Vagina (tissue), 2 donors: ENCODE data around the gene PPTC7. TPM values are rescaled to one million over a fixed set of nuclear protein-coding genes. Genes with fewer than 3 reads are reported as not detected.

Experiments used
- DNase-seq, 2 donors: peaks; one replicate each; pipeline ENCODE4 v3.0.0-alpha.2; 2017; ENCODE audit errors: extremely low spot score in 2 of 2
- H3K27ac ChIP-seq: fragments of 200-600 bp; sonication (generic); one replicate; pipeline ENCODE4 v1.5.1; 2019
- H3K27me3 ChIP-seq: fragments of 200-600 bp; sonication (generic); one replicate; pipeline ENCODE4 v1.5.1; 2019
- H3K36me3 ChIP-seq, 2 donors: fragments of 200-600 bp; sonication (generic); one replicate each; pipeline ENCODE4 v1.5.1; 2017 to 2019
- H3K4me1 ChIP-seq: fragments of 200-600 bp; sonication (generic); one replicate; pipeline ENCODE4 v1.5.1; 2019
- H3K4me3 ChIP-seq, 2 donors: fragments of 200-600 bp; sonication (generic); 1 replicate in 1 of 2; 2 replicates in 1 of 2; pipeline ENCODE4 v1.5.1; 2016 to 2019
- H3K9me3 ChIP-seq: fragments of 200-600 bp; sonication (generic); one replicate; pipeline ENCODE4 v1.5.1; 2019
- CTCF ChIP-seq, 3 experiments: fragments of 450-650 bp in 2 of 3; fragments of 200-600 bp in 1 of 3; sonication (generic) in 1 of 3; IDR thresholded peaks; one replicate each; pipeline ENCODE4 v1.5.1; 2017 to 2019; ENCODE audit warnings: antibody characterized with exemption in 3 of 3, mild to moderate bottlenecking in 2 of 3, moderate library complexity in 2 of 3
- POLR2A ChIP-seq, 2 donors: fragments of 450-650 bp; IDR thresholded peaks; one replicate each; pipeline ENCODE4 v1.6.1; 2017; ENCODE audit warnings: antibody characterized with exemption in 2 of 2, mild to moderate bottlenecking in 2 of 2, moderate library complexity in 2 of 2
- POLR2AphosphoS5 ChIP-seq, 2 donors: sonication (generic); formaldehyde crosslinking; IDR thresholded peaks; one replicate each; pipeline ENCODE4 v1.9.0; 2017; ENCODE audit warnings: antibody characterized with exemption in 2 of 2, mild to moderate bottlenecking in 2 of 2, low read depth in 1 of 2; ENCODE audit not compliant: insufficient read depth in 1 of 2
- intact Hi-C: fragments of 100-400 bp; cut with DNase I; formaldehyde crosslinking; loops from one replicate; pipeline ENCODE4 v1.15.1; 2023
- total RNA-seq: library from RNA; depleted of rRNA; stranded (reverse); fragments of >200 nt; gene quantifications from one replicate; pipeline ENCODE4 v1.2.3, GENCODE V29; 2016

PPTC7 gene
- total RNA-seq, 1 donor from 2014 or later: 43.0 TPM

- Histone ChIP-seq H3K27ac (no peak overlapping the region), H3K36me3 (no peaks in the 10 kb centered on the region), H3K9me3 (no peaks in the 10 kb centered on the region), H3K4me1 (peaks cover 16% of the 10 kb centered on the region), H3K4me3 (no peak overlapping the region), H3K27me3 (no peaks in the 10 kb centered on the region)
- DNase-seq: no peak
- intact Hi-C loops: loop anchor here (10.0 kb wide), 1 partner anchor 78 kb away; no protein-coding TSS in a partner anchor
- TF ChIP-seq POLR2A (IDR thresholded peaks at IDR 0.05) (no peak), POLR2AphosphoS5 (IDR thresholded peaks at IDR 0.05; ENCODE audit: insufficient read depth in 1 of 2, low read depth in 1 of 2) (no peak), CTCF (IDR thresholded peaks at IDR 0.05) (no peak)
Measured at GRCh38 chr12:110616471-110617115, 33.5 kb upstream of the PPTC7 start.

- no peak for TF ChIP-seq POLR2AphosphoS5 (IDR thresholded peaks at IDR 0.05; ENCODE audit: insufficient read depth in 1 of 2, low read depth in 1 of 2)
- no peak for TF ChIP-seq POLR2A (IDR thresholded peaks at IDR 0.05)
- no peak for TF ChIP-seq CTCF (IDR thresholded peaks at IDR 0.05)
- intact Hi-C loops: loop anchor here (10.0 kb wide), 1 partner anchor 80 kb away; no protein-coding TSS in a partner anchor
- Histone ChIP-seq H3K4me3 (no peak overlapping the region), H3K27me3 (no peaks in the 10 kb centered on the region), H3K27ac (no peak overlapping the region), H3K4me1 (peaks cover 16% of the 10 kb centered on the region), H3K9me3 (no peaks in the 10 kb centered on the region), H3K36me3 (no peaks in the 10 kb centered on the region)
- DNase-seq: no peak
Measured at GRCh38 chr12:110615171-110615570, 32.1 kb upstream of the PPTC7 start.

GRCh38 chr12:110613771-110614684 is 30.9 kb upstream of the PPTC7 start, which contains the start of gene TCTN1:
Gene TCTN1 (plus strand): TSS chr12:110614129. CDS start chr12:110614183, 54 bp downstream.
- H3K27ac ChIP-seq: peak within 1 kb of the TSS; percentile 71
- H3K27me3 ChIP-seq: no peaks in the 10 kb centered on the region
- H3K36me3 ChIP-seq: no peaks in the 10 kb centered on the region
- no peaks in the 10 kb centered on the region for H3K9me3 ChIP-seq
- peak; percentile 96 to 98 for DNase-seq
- TF ChIP-seq POLR2A (IDR thresholded peaks at IDR 0.05) (peak; percentile 51 to 61), POLR2AphosphoS5 (IDR thresholded peaks at IDR 0.05; ENCODE audit: insufficient read depth in 1 of 2, low read depth in 1 of 2) (peak; percentile 89 to 100), CTCF (IDR thresholded peaks at IDR 0.05) (no peak)
- H3K4me1 ChIP-seq: peaks cover 16% of the 10 kb centered on the region
- peak within 1 kb of the TSS; percentile 70 to 71 for H3K4me3 ChIP-seq
- intact Hi-C loops: loop anchor here (10.0 kb wide), 1 partner anchor 81 kb away; no protein-coding TSS in a partner anchor

- TF ChIP-seq POLR2AphosphoS5 (IDR thresholded peaks at IDR 0.05; ENCODE audit: insufficient read depth in 1 of 2, low read depth in 1 of 2): no peak
- no peak for DNase-seq
- H3K9me3 ChIP-seq: no peaks in the 10 kb centered on the region
- H3K4me3 ChIP-seq: peak overlapping the region; percentile 70 to 71
- peak overlapping the region; percentile 71 for H3K27ac ChIP-seq
- no peaks in the 10 kb centered on the region for H3K27me3 ChIP-seq
- peaks cover 16% of the 10 kb centered on the region for H3K4me1 ChIP-seq
- H3K36me3 ChIP-seq: no peaks in the 10 kb centered on the region
- intact Hi-C loops: loop anchor here (10.0 kb wide), 1 partner anchor 82 kb away; no protein-coding TSS in a partner anchor
Measured at GRCh38 chr12:110613071-110613770, 30.1 kb upstream of the PPTC7 start.

- Histone ChIP-seq H3K36me3 (no peaks in the 10 kb centered on the region), H3K9me3 (no peaks in the 10 kb centered on the region), H3K27ac (no peak overlapping the region), H3K27me3 (no peaks in the 10 kb centered on the region), H3K4me3 (no peak overlapping the region), H3K4me1 (no peaks in the 10 kb centered on the region)
- no peak for DNase-seq
- no peak for TF ChIP-seq CTCF (IDR thresholded peaks at IDR 0.05)
- TF ChIP-seq POLR2A (IDR thresholded peaks at IDR 0.05): no peak
- TF ChIP-seq POLR2AphosphoS5 (IDR thresholded peaks at IDR 0.05; ENCODE audit: insufficient read depth in 1 of 2, low read depth in 1 of 2): no peak
- intact Hi-C loops: loop anchor here (10.0 kb wide), 1 partner anchor 219 kb away; no protein-coding TSS in a partner anchor
Measured at GRCh38 chr12:110606253-110606611, 23.1 kb upstream of the PPTC7 start.
